Measurements from ENCODE around the gene FRY.

Gene FRY

DNA sequence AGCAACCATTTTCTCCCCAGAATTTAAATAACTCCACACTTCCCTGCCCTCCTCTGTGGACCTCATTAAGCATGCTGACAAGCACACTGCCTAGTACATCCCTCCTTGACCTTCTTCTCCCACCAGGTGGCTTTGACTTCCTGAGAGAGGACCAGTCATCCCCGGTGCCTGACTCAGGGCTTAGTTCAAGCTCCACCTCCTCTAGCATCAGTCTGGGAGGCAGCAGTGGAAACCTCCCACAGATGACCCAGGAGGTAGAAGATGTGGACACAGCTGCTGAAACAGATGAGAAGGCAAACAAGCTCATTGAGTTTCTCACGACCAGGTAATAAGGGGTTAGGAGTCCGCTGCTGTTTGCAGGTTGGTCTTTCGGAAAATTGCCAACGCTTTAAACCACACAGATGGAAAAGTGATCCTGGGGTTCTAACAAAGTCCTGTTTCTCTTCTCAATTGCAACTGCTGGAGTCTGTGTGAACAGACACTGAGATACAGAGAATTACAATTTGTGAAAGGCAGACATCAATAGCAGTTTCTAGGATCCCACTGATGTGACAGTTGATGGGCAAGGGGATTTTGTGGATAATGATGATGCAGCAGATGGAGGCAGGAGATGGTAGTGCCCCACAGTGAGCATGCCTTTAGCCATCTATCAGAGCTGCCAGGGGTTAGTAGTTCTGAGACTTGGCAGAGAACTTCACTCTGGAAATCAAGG lies 196.9 kb downstream of the FRY start:
- DNase-seq, result peak; percentile 26

DNA sequence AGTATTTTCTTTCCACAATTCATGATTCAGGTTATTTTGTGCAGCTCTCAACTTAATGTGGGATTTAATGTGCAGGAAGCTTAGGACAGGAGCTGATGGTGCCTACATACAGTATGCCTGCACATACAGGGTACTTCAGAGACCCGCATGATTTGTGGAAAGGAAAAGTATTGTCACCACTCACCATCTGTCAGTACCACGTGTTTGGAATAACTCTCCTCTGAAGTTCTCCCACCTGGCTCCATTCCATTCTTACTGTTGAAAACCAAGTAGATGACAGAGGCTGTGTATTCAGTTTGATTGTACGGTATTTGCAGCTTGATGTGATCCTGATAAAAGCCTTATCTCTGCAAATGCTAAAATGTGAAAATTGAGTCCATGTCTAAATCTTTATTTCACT lies 197.9 kb downstream of the FRY start:
- DNase-seq, result no peak

DNA sequence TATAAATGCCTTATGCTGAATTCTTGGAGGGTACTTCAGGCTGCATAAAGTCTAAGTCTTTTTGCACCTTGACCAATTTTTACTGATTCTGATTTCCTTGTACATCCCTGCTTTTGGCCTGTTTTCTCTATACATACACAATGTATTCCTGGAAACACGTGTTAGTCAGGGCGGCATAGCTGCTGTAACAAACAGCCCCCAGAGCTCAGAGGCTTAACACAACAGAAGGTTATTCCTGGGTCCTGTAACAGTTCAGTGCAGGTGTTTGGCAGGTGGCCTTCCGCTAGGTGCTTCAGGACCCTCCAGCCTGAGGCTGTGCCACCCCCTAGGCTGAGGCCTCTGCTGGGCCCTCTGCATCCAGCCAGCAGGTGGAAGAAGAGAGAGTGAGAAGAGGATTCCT lies 200.7 kb downstream of the FRY start:
- DNase-seq, result no peak

DNA sequence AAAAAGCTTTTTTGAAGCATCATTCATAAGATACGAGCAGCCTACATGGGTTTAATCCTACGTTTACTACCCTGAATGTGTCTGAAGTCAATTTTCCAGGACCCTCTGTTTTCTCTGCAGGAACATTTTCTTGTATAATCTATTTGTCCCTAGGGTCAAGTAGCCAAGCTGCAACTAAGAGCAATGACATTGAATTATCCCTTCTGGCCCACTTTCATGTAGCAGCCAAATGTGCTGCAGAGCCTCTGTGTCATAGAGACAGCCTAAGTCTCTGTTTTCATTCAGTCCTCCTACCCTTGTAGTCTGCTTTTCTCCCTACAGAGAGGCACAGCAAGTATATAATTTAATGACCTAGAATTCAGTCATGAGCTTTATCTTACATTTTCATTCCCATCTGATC lies 201.5 kb downstream of the FRY start:
- no peak for DNase-seq

DNA sequence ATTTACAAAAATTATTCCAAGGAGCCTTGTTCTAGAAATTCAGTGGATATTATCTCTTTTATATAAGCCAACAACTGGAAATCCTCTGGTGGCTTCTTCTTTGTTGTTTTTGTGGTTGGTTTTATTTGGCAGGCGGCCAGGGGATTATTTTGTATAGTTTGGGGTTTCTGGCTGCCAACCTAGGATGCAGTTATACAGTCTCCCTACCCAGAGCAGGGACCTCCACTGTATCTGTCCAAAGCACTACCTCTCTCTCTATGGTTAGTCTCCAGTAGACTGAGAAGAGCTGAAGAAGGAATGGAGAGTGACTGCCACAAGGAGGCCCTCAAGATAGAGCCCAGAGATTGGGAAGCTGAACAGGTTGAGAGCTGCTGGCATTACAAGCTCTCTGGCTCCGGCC lies 203.3 kb downstream of the FRY start:
- DNase-seq, result peak; percentile 7

DNA sequence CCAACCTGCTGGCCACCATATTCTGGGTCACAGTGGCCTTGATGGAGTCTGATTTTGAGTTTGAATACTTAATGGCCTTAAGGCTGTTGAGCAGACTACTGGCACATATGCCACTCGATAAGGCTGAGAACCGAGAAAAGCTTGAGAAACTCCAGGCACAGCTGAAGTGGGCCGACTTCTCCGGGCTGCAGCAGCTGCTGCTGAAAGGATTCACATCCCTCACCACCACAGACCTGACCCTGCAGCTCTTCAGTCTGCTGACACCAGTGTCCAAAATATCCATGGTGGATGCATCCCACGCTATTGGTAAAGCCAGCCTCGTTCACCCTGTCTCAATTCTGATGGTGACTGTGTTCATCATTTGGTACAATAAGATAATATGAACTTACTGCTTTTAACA lies 206.1 kb downstream of the FRY start:
- no peak for DNase-seq

DNA sequence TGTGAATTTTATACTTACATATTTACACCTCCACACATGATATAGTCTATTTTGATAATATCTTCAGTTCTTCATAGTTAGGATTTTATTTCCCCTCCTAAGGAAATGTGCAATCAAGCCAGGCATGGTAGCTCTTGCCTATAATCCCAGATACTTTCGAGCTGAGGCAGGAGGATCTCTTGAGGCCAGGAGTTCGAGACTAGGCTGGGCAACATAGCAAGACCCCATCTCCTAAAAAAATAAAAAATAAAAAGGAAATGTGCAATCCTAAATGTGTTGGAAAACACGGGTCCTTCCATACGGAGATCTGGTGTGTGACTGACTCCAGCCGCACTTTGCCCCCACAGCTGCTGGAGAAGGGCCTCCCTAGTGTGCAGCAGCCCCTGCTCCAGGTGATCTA lies 212.1 kb downstream of the FRY start:
- no peak for DNase-seq

DNA sequence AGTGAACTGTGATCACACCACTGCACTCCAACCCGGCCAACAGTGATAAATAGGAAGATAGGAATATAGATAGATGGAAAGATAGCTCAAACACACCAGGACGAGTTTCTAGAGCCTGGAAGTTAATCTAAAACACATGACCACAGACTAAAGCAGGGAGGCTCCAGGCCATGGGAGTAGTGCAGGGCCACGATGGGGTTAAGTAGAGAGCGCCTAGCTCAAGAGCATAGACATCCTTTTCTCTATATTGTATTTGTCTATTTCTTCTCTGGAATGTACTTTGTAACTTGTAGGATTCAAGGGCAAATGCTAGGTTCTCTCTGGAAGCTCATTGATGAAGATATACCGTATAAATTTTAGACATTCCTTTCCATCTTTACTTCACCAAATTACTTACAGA lies 214.0 kb downstream of the FRY start:
- no peak for DNase-seq

DNA sequence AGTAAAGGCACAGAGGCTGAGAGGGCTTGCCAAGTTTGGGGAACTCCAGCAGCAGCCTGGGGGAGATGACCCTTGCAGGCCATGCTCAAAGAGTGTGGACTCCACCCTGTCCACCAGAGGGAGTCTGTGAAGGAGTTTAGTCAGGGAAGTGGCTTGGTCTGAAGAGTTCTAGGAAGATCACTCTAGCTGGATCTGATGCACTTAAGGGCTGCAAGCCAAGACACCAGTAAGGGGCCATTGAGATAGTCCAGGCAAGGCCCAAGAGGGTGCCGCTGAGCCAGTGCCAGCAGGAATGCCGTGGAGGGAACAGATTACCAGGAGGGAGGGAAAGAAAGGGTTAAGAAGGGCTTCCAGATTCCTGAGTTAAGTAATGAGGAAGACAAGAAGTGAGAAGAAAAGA lies 214.9 kb downstream of the FRY start:
- DNase-seq, result peak; percentile 77

DNA sequence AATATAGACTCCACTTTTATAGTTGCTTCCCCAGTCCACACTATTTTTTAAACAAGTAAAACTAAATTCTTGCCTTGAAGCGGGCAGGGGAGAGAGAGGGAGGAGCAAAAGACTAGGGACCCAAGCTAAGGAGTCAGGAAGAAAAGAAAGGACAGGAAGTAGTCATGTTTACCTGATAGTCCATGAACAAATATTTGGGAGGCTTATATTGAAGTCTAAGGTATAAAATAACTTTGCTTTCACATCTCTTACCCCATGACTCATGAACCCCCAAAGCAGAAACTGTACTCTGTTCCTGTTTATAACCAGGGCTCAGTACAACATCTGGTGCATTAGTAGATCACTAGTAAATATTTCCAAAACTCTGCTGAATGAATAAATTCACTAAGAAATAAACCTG lies 216.3 kb downstream of the FRY start:
- DNase-seq, result no peak

DNA sequence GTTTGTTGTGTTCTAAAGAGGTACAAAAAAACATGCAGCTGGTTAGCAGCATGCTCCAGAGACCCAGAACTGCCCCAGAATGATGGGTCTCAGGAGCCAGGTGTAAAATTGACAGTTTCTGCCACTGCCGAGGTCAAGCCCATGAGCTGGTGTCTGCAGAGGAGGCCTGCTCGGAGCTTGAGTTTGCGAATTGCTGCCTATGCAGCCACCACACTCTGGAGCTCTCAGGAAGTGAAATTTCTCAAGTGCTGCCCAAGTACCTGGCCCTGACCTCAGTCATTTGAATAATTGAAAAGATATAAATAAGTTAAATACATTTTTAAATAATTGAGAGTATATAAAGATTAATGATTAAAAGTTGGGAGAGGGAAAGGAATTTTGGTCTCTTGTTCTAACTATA lies 217.2 kb downstream of the FRY start:
- DNase-seq, result no peak

DNA sequence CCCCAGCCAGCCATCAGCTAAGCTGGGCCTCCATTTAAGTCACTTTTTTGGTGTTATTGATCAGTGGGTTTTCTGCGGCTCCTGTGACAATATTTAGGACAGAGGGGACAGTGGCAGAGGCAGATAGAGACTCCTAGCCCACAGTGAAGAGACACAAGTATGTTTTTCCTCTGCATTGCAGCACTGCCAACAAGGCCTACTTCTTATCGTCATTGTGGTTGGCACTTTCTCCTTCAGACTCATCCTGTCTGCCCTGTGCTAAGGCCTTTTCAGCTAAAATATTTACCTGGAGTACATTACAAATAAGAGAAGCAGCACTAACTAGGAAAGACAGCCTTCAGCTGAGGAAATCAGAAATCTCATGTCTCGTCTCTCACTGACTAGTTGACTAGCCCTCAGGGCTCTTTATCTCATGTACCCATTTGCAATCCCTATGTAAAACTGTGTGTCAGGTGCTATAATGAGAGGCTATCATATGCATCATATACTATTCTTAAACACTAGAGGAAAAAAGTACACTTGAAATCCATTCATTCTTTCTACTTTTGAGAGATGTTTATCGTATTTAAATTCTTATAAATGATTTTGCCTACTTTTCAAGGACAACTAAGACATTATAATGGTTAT lies 221.4 kb downstream of the FRY start:
- DNase-seq, result no peak

DNA sequence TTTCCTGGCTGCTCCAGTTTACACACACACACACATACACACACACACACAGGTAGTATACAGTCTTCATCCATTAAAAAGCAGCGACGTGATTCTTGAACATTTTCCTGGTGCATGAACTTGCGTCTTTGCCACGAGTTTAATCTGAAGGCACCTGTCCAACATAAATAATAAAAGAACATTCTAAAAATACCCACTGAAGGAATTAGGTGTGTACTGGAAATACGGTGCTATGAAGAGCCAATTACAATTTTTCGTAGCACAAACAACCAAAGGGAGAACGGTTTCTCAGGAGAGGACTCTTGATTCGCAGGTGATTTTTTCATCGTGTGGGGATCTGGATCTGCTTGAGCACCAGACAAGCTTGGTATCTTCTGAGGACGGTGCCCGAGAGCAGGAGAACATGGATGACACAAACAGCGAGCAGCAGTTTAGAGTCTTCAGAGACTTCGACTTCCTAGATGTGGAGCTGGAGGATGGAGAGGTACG lies 222.4 kb downstream of the FRY start:
- no peak for DNase-seq

DNA sequence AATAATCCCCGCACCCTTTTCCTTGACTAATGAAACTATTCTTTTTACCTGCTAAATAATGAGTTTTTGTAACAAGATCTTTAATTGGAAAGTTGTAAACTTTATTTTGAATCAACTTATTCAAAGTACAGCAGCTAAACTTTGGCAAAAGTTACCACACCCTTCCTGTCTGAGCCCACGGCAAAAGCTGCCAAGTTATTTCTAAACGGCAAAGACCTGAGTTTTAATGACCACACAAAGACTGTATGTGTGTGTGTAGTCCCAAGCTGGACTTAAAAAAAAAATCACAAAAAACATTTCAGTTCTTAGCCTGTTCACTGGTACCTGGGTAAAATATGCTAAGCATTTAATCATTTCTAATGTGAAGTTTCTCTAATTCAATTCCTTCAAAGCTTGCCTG lies 222.8 kb downstream of the FRY start:
- DNase-seq, result no peak

DNA sequence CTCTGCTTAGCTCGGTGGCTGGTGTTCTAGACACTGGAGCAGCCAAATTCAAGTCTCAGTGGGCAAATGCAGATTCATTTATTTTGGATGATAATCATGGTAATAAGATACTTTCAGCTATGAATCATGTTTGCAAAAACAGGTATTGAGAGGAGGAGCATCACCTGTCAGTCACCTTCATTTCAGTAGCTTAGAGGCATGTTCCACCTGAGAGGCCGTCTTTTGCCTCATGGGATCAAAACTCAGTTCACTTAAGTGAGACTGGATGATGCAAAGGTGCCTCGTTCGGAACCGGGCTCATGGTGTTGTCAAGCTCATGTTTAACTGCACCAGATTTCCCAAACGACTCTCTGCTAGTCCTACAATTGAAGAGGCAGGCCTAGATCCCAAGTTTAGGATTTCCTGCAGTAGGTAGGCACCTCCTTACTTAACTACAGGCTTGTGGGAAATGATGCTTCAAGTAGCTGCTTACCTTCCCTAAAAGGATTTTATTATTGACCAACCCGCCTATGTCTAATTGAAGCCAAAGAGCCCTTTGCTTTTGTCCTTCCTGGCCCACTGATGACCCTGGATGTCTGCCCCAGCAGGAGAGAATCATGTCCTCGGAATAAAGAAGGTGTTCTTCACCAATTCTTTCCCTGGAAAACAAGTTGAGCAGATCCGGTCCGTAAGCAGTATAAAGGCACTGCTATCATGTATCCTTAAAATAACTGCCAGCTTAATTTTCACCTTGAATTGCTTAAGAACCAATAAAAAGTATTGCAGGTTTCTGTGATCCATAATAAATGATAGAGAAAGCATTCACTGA lies 223.5 kb downstream of the FRY start:
- no peak for DNase-seq

DNA sequence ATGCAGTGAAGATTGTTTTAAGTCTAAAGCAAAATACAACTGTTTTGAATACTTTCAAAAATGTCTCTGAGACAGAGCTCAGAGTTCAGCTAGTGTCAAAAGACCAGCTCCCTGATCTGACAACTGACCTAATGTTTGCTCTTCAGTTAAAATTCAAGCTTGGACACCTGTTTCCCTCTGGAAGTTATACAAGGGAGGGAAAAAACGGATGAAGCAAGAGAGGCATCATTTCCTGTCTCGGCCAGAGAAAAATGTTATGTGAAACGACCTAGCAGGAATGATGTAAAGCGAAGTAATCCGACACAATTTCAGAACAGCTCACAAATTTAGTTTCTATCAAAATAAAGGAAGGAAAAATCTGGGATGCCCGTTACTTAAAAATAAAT lies 224.1 kb downstream of the FRY start:
- DNase-seq, result no peak

DNA sequence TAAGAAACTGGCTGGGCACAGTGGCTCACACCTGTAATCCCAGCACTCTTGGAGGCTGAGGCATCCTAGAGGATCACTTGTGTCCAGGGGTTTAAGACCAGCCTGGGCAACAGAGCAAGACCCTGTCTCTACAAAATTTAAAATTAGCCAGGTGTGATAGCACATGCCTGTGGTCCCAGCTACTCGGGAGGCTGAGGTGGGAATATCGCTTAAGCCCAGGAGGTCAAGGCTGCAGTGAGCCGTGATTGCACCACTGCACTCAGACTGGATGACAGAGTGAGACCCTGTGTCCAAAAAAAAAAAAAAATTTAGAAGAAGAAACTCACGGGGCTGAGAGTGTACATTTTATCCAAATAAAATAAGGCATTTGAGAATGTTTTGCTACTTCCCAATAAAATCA lies 224.7 kb downstream of the FRY start:
- no peak for DNase-seq

DNA sequence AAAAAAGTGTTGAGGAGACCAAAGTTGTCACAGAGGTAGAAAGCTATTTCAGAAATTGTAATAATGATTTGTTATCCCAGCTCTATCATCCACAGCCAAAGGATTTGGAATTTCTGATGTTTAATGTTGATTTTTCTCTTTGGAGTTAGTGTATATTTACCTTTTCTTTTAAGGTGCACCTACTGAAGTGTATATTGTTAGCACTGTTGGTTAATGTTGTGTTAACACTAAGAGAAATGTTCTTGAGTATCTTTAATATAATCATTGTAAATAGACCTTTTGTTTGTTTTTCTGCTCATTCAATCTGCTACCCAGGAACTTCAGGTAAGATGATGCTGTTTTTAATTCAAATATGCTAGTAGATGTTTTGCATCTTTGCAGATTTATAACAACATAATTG lies 226.1 kb downstream of the FRY start:
- DNase-seq, result no peak

DNA sequence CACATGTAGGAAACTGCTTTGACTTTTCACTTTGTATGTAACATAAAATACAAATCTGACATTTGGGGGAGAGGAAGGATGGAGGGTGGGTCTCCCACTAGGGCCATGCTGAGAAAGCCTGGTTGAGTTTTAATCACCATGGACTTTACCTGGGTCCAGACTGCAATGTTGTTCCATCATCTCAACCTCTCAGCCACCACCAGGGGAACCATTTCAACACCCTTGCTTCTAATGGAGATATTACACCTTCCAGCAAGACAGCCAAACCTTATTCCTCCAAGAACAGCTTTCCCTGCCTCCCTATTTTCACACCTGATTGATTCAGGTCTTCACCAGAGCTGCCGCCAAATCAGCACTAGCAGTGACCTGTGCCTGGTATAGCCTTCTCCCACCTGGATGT lies 227.5 kb downstream of the FRY start:
- no peak for DNase-seq

DNA sequence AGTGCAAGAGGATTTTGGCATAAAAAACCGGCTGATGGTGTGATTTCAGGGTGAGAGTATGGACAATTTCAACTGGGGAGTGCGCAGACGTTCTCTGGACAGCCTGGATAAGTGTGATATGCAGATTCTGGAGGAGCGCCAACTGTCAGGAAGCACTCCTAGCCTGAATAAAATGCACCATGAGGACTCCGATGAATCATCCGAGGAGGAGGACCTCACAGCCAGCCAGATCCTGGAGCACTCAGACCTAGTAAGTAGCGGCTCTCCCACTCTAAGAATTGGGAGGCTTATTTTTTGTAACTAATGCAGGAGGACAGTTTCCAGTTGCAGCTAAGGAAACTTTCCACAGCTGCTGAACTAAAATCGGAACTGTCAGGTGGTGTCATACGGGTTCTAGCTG lies 230.0 kb downstream of the FRY start:
- DNase-seq, result peak; percentile 83

DNA sequence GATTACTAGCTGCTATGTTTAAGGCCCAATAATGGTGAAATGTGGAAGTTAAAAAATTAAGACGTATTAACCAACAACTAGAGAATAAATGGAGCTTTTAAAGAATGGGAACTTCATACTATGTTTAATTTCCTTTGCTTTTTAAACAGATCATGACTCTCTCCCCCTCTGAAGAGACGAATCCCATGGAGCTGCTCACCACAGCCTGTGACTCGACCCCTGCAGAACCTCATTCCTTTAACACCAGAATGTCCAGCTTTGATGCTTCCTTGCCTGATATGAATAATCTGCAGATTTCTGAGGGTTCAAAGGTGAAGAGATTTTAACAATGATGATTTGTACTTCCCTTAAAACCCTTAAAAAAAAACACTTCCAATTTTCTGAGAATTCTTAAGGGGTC lies 230.6 kb downstream of the FRY start:
- DNase-seq, result peak; percentile 29

DNA sequence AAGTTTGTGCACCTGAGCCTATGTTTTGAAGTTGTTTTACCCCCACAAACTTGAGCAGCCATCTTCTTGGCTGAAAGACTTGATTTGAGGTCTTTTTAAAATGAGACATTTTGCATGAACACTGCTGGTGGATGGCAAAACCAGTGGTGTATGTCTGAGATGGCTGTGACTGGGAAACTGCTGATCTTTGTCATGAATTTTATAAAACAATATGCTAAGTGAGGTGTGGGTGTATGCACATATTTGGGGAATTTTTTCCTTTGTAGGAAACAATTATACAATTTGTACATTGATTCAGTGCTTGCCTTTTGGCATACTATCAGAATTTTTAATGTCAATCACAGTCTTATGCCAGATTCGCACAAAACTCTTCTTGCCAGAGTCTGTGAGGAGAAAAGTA lies 231.0 kb downstream of the FRY start:
- no peak for DNase-seq

DNA sequence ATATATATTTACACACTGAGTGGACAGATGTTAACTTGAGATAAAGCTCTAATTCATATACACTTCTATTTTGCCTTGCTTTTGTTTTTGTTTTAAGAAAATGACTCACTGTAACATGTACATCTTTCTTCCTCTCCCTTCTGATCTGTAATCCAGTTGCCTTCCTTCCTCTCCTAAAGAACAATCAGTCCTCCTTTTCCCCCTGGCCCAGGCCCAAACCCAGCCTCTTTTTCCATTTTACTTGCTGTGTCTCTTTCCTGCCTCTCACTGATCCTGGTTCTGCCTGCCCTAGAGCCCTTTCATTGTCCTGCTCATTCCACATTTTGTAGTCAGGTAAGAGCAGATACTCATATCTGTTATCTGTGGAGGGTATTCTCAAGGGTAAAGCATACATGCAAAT lies 232.8 kb downstream of the FRY start:
- peak; percentile 24 for DNase-seq

DNA sequence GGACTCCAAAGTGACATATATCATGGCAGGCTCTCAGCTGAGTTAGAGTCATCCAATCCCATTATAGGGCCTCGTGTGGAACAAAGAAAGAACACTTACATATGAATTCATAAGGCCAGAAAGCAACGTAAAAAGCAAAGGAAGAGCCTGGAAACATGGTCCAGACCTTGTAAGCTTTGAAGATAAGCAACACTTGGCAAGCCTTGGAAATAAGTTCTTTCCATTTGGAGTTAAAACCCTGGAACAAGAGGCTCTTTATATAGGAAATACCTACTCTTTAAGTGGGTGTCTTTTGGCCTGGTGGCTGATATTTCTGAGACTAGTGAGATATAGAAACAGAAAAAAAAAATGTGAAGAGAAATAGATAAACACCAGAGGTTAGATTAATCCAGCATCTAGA lies 234.2 kb downstream of the FRY start:
- DNase-seq, result no peak

Data from EL (cell line).